GM21737 (cell line): ENCODE results near the gene CPD.
"Not testable (repeated sequence)": the region's sequence is repeated elsewhere in the genome, so short reads cannot be mapped to it uniquely, and the experiment has no call there.

Experiments
- ATAC-seq: cut with Tn5 transposase; IDR thresholded peaks from one replicate; pipeline ENCODE4 v1.9.1; 2021; ENCODE audit warnings: mild to moderate bottlenecking, moderate library complexity; ENCODE audit not compliant: unreplicated experiment

Gene CPD

DNA sequence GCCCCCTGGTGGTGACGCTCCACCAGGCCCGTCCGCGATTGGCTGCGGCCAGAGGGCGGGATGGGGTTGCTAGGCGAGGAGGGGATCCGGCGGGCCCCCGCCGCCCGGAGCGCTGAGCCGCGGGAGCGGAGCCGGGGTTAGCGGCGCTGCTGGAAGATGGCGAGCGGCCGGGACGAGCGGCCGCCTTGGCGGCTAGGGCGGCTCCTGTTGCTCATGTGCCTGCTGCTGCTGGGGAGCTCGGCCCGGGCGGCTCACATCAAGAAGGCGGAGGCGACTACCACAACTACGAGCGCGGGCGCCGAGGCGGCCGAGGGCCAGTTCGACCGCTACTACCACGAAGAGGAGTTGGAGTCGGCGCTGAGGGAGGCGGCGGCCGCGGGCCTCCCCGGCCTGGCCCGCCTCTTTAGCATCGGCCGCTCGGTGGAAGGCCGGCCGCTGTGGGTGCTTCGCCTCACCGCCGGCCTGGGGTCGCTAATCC, at the start of gene CPD:
CPD (plus strand) TSS at position 103 of the 478 bp plus-strand sequence; CDS start at position 157, 54 bp downstream.
- peak; percentile 87 for ATAC-seq

GRCh38 chr17:30332057-30332542, 46.6 kb upstream of the CPD start:
- ATAC-seq = peak; percentile 60

- no peak for ATAC-seq
These were observed 45.0 kb upstream of the CPD start, which contains the start of gene TMIGD1 for GRCh38 chr17:30333503-30334360. TSS of gene TMIGD1 (minus strand) at chr17:30334057. CDS start at chr17:30332133, 1,924 bp downstream.

DNA sequence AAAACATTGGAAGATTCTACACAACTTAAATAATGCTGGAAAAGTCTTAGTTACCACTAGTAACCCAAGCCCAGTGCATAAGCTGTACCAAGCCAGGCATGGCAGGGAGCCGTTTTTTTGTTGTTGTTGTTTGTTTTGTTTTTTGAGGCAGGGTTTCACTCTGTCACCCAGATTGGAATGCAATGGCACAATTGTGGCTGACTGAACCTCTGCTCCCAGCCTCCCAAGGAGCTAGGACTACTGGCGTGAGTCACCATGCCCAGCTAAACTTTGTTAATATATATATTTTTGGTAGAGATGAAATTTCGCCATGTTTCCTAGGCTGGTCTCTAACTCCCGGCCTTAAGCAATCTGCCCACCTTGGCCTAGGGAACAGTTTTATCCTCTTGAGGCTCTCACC, 44.3 kb upstream of the CPD start:
- no peak for ATAC-seq

- no peak for ATAC-seq
These were observed 42.2 kb upstream of the CPD start for GRCh38 chr17:30336369-30337171.

GRCh38 chr17:30337393-30337999, 41.2 kb upstream of the CPD start:
- ATAC-seq = no peak

DNA sequence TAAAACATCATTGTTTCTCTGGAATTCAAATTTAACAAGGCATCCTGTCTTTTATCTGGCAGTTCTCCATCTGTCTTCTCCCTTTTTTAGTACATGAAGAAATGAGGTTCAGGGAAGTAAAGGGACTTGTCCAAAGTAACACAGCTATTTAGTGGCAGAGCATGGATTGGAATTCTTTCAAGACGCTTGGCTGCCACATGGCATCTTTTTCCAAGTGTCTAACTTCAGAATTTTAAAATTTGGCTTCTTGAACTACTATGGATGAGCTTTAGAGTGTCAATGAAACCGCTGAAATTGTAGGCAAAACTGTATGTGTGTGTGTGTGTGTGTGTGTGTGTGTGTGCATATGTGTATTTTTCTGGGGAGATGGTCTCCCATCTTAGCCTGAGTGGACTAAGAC, 39.6 kb upstream of the CPD start:
- no peak for ATAC-seq

- no peak for ATAC-seq
These were observed 37.8 kb upstream of the CPD start for GRCh38 chr17:30340801-30341356.

GRCh38 chr17:30341703-30342249, 37.0 kb upstream of the CPD start:
- no peak for ATAC-seq

DNA sequence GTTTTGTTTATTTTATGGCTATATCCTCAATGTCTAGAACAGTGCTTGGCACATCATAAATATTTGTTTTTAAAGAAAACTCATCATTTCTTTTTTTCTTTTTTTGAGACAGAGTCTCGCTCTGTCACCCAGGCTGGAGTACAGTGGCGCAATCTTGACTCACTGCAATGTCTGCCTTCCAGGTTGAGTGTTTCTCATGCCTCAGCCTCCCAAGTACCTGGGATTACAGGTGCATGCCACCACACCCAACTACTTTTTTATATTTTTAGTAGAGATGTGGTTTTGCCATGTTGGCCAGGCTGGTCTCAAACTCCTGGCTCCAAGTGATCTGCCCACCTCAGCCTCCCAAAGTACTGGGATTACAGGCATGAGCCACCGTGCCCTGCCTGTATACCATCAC, 35.5 kb upstream of the CPD start:
- not testable (repeated sequence) for ATAC-seq

DNA sequence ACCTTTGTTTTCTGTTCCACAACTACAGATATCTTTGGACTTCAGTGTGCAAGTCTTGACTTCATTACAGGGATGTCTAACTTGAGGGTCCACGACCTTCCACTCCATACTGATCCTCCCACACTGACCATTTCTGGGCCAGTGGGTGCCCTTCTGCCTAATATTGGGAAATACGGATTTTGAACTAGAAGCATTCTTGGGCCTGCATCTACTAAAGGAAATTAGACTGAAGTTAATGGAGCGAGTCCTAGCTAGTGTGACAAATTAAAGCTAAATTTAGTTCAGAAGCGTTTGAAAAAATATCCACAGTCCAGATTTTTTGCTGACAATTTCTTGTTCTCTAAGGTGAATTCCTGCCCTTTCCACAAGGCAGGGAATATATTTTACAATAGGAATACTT, 34.9 kb upstream of the CPD start:
- no peak for ATAC-seq

DNA sequence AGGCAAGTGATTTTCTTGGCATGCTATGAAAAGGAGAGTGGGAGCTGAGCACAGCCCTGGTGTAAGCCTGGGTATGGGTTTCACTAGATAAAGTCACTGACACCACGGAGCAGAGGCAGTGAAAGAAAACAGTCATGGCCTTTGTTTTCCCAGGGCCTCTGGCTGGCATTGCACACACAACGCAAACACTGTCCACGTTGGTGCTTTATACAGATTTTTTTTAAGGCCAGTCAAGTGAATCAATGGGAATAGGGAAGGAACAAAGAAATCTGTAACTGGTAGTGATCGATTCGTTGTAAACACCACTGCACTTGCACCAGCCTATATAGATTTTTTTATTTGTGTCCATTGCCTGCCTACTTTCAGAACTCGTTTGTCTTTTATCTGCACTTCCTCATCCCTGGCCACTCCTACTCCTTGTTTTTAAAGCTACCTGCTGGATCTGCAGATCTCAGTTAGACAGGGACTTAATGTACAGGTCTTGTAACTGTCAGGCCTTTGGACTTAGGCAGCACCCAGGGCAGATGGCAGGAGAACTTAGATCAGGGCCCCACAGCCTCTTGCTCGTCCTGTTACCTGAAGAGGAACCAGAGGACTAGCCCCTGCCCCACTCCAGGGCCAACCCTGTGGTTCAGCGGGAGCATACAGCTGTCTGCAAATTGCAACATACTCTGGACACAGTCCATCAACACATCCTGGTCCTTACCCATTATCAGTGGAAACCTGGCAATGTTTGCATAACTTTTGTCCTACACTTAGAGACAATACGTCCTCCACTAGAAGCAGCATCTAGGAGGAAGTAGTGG, 34.2 kb upstream of the CPD start:
- ATAC-seq = no peak

- ATAC-seq = no peak
These were observed 33.7 kb upstream of the CPD start for GRCh38 chr17:30345089-30345433.

DNA sequence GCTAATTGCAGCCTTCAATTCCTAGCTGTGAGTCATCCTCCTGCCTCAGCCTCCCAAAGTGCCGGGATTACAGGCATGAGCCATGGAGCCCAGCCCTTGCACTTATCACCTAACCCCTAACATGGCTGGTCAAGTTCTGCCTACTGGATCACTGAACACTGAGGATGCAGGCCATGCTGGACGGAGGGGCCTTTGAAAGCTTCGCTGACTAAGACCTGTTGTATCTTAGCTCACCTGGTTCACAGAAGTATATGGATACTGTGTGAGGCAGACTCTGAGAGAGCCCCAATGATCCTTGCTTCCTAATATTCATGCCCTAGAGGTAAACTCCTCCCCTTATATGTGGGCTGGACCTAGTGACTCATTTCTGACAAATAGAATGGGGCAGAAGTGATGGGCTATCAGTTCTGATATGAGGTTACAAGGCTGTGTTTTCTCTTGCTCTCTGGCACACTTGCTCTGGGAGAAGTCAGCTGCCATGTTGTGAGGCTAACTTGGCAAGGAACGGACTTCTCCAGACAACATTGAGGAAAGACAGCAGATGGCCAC, 33.1 kb upstream of the CPD start:
- ATAC-seq = no peak

DNA sequence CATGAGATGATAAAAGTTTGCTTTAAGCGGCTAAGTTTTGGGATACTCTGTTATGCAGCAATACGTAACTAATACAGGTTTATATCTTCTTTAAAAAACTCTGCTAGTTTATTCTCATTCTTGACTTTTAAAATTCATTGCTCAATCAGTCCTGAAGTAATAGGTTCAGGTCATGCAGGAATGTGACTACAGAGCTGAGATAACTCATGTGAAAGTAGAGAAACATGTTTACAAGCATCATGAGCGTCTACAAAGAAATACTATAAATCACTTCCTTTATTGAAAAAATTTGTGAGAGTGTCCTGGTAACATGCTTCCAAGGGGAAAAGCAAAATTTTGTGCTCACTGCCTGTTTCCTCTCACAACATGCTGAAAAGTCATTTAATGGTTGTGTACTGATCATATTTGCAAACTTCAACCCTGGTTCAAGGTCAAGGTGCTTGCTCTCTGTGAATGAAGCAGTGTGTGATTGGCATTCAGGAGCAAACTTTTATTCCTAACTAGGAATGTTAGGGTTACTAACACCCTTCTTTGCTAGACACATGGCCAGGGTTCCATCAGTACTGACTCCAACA, 32.4 kb upstream of the CPD start:
- ATAC-seq = no peak

DNA sequence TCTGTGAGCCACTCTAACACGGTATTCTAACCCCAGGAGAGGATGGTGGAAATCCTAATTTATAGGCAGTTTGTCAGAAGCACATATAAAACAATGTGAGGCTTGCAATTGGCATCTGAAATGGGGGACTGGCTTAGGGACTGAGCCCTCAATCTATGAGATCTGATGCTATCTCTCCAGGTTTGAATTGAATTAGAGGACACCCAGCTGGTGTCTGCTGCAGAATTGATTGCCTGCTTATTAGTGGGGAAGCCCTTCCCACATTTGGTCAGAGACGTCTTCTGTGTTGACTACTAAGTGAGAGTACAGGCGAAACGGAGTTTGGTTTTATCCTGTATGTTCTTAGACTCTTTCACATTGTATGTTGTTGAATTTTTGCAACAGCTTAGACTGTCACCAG, 31.2 kb upstream of the CPD start:
- ATAC-seq = no peak

GRCh38 chr17:30349252-30349651, 29.5 kb upstream of the CPD start:
- ATAC-seq = no peak

DNA sequence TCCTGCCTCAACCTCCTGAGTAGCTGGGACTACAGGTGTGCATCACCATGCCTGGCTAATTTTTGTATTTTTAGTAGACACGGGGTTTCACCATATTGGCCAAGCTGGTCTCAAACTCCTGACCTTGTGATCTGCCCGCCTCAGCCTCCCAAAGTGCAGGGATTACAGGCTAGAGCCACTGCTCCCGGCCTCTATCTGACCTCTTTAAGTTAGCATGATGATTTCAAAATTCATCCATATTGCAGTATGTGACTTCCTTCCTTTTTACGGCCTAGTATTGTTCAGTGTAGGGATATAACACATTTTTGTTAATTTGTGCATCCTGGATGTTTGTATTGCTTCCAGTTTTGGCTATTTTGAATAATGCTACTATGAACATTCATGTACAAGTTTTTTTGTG, 27.5 kb upstream of the CPD start:
- not testable (repeated sequence) for ATAC-seq

GRCh38 chr17:30351735-30352134, 27.0 kb upstream of the CPD start:
- ATAC-seq = no peak
